ENCODE measurements around the gene TRAIP.

The TRAIP gene

GRCh38 chr3:49886922-49887265 lies 30.5 kb upstream of the TRAIP start:
- no peak for DNase-seq (ENCODE audit: low spot score)
- in situ Hi-C loops (cut with MboI; ENCODE audit: low sequenced_read_pairs, unreplicated experiment), result no loop called here
- TF ChIP-seq, protein P1, sequence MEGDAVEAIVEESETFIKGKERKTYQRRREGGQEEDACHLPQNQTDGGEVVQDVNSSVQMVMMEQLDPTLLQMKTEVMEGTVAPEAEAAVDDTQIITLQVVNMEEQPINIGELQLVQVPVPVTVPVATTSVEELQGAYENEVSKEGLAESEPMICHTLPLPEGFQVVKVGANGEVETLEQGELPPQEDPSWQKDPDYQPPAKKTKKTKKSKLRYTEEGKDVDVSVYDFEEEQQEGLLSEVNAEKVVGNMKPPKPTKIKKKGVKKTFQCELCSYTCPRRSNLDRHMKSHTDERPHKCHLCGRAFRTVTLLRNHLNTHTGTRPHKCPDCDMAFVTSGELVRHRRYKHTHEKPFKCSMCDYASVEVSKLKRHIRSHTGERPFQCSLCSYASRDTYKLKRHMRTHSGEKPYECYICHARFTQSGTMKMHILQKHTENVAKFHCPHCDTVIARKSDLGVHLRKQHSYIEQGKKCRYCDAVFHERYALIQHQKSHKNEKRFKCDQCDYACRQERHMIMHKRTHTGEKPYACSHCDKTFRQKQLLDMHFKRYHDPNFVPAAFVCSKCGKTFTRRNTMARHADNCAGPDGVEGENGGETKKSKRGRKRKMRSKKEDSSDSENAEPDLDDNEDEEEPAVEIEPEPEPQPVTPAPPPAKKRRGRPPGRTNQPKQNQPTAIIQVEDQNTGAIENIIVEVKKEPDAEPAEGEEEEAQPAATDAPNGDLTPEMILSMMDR (IDR thresholded peaks at IDR 0.05; ENCODE audit: borderline replicate concordance, control extremely low read depth, extremely low read depth, insufficient read depth, missing control alignments), result no peak

DNA sequence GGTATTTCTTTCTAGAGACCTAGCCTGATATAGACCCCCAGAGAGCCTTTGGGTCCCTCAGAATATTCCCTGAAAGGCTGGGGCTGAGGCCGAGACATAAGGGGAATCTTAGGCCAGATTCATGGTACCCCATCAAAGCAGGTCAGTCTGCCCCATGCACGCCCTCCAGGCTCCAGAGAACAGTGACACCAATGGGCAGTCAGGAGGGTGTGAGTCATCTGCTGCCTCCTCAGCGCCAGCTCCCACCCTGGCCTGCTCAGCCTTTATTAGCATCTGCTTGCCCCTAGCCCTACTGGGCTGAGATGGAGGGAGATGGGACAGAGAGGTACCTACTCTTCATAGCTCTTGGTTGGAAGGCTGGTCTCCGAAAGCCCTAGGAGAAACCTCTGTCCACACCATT lies 27.6 kb upstream of the TRAIP start:
- TF ChIP-seq, protein P1 (IDR thresholded peaks at IDR 0.05; ENCODE audit: borderline replicate concordance, control extremely low read depth, extremely low read depth, insufficient read depth, missing control alignments), result no peak
- DNase-seq (ENCODE audit: low spot score), result no peak
- in situ Hi-C loops (cut with MboI; ENCODE audit: low sequenced_read_pairs, unreplicated experiment), result no loop called here

- TF ChIP-seq, protein P1 (IDR thresholded peaks at IDR 0.05; ENCODE audit: borderline replicate concordance, control extremely low read depth, extremely low read depth, insufficient read depth, missing control alignments), result no peak
- no peak for DNase-seq (ENCODE audit: low spot score)
- in situ Hi-C loops (cut with MboI; ENCODE audit: low sequenced_read_pairs, unreplicated experiment), result no loop called here
These were observed 25.8 kb upstream of the TRAIP start for GRCh38 chr3:49882166-49882565.

DNA sequence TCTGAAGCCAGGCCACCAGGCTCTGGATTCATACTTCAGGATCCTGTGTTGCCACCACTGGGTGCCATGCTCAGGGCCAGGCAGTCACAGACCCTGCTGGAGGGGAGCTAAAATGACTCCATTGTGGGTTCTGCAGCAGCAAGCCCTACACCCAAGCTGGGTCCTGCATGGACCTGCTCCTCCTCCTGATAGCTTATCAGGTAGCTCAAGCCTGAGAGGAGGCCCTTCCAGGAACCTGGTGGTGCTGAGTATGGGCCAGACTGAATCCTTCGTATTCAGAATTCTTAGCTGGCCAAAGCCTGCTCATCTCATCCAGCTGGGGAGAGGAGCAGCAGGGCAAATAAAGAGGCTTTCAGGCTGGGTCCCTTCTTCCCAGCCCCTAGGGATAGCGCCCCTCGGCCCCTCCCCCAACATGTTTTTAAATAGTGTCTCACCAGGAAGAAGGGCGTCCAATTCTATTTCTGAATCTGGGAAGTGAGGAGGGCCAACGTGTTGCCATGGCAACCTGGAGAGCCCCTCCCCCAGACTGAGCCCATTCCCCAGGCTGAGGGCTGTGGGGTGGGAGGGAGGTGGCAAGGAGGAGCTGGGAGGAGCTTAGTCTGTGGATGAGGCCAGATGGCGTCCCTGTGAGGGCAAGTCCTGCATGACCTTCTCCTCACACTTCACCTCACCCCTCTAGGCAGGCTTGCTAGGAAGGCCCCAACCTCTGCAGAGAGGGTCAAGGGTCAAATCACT lies 24.4 kb upstream of the TRAIP start:
- in situ Hi-C loops (cut with MboI; ENCODE audit: low sequenced_read_pairs, unreplicated experiment), result no loop called here
- TF ChIP-seq, protein P1 (IDR thresholded peaks at IDR 0.05; ENCODE audit: borderline replicate concordance, control extremely low read depth, extremely low read depth, insufficient read depth, missing control alignments), result no peak
- DNase-seq (ENCODE audit: low spot score), result no peak

GRCh38 chr3:49879721-49880120 lies 23.4 kb upstream of the TRAIP start:
- no peak for DNase-seq (ENCODE audit: low spot score)
- TF ChIP-seq, protein P1 (IDR thresholded peaks at IDR 0.05; ENCODE audit: borderline replicate concordance, control extremely low read depth, extremely low read depth, insufficient read depth, missing control alignments), result no peak
- in situ Hi-C loops (cut with MboI; ENCODE audit: low sequenced_read_pairs, unreplicated experiment), result no loop called here

- TF ChIP-seq, protein P1 (IDR thresholded peaks at IDR 0.05; ENCODE audit: borderline replicate concordance, control extremely low read depth, extremely low read depth, insufficient read depth, missing control alignments), result no peak
- DNase-seq (ENCODE audit: low spot score), result no peak
- in situ Hi-C loops (cut with MboI; ENCODE audit: low sequenced_read_pairs, unreplicated experiment), result no loop called here
These were observed 22.3 kb upstream of the TRAIP start for GRCh38 chr3:49878686-49879085.

Data from GM13976 (cell line).